Suprapubic skin (tissue), 4 donors: ENCODE results near the gene ZBTB16. TPM values are rescaled to one million over a fixed set of nuclear protein-coding genes. Genes with fewer than 3 reads are reported as not detected.

Experiments used
- DNase-seq, 2 donors: peaks; one replicate each; pipeline ENCODE4 v3.0.0-alpha.2; 2019; ENCODE audit warnings: low spot score in 2 of 2
- H3K27ac ChIP-seq: fragments of 200-600 bp; sonication (generic); one replicate; pipeline ENCODE4 v1.5.1; 2019
- H3K27me3 ChIP-seq: fragments of 200-600 bp; sonication (generic); one replicate; pipeline ENCODE4 v1.5.1; 2019
- H3K36me3 ChIP-seq: fragments of 200-600 bp; sonication (generic); one replicate; pipeline ENCODE4 v1.5.1; 2019
- H3K4me1 ChIP-seq: fragments of 200-600 bp; sonication (generic); one replicate; pipeline ENCODE4 v1.5.1; 2019
- H3K4me3 ChIP-seq: fragments of 200-600 bp; sonication (generic); one replicate; pipeline ENCODE4 v1.5.1; 2019; ENCODE audit warnings: mild to moderate bottlenecking
- H3K9me3 ChIP-seq: fragments of 200-600 bp; sonication (generic); one replicate; pipeline ENCODE4 v1.5.1; 2019
- EP300 ChIP-seq: sonication (generic); formaldehyde crosslinking; IDR thresholded peaks from one replicate; pipeline ENCODE4 v1.6.1; 2017; ENCODE audit warnings: antibody characterized with exemption
- POLR2A ChIP-seq, 2 donors: fragments of 450-650 bp; IDR thresholded peaks; one replicate each; pipeline ENCODE4 v1.6.1; 2017; ENCODE audit warnings: antibody characterized with exemption in 2 of 2, mild to moderate bottlenecking in 2 of 2, moderate library complexity in 2 of 2
- POLR2AphosphoS5 ChIP-seq, 3 donors: sonication (generic); formaldehyde crosslinking; IDR thresholded peaks; one replicate each; pipeline ENCODE4 v1.6.1; 2017; ENCODE audit warnings: antibody characterized with exemption in 3 of 3
- WGBS: methylation state at CpG from one replicate; pipeline ENCODE4 v1.1.5; 2018; 5-methylcytosine and 5-hydroxymethylcytosine counted together
- total RNA-seq, 4 donors: library from RNA; depleted of rRNA; stranded (reverse); fragments of >200 nt; gene quantifications; one replicate each; pipeline ENCODE4 v1.1.0, GENCODE V29; 2016
- TF ChIP-seq, protein P1 (sequence below), 2 donors: fragments of 200-600 bp in 1 of 2; fragments of 450-650 bp in 1 of 2; sonication (generic) in 1 of 2; IDR thresholded peaks; one replicate each; pipeline ENCODE4 v1.5.1; 2016 to 2019; ENCODE audit warnings: antibody characterized with exemption in 2 of 2, mild to moderate bottlenecking in 1 of 2, moderate library complexity in 1 of 2

Gene ZBTB16
- total RNA-seq, 4 donors from 2014 or later = 142 to 474 (median 232) TPM

DNA sequence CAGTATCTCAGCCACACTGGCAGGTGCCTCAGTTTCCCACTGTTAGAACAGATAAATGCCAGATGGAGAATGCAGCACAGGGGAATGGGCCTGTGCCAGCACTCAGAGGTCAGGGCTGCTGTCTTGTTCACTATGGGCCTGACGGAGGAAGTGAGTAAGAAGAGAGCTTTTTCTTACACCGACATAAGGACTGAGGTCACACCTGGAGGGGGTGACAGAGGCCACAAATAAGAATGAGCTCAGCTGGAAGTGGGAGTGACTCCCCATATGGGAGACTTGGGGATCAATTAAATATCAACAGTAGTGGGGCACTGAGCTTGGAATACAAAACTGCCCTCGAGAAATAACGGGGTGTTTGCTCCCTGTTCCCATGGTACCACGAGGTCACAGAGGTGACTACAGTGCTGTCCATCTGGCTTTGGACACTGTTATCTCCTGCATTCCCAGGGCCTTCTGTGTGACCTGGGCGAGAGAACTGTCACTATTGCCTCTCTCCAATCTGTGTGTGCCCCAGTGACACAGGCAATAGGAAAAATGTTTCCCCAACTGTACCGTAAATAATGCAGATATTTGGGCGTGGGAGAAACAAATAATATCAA is 142.6 kb downstream of the ZBTB16 start:
- Histone ChIP-seq H3K36me3 (peaks cover 32% of the 10 kb centered on the region), H3K27me3 (no peaks in the 10 kb centered on the region), H3K9me3 (no peaks in the 10 kb centered on the region), H3K27ac (no peak overlapping the region), H3K4me3 (no peak overlapping the region), H3K4me1 (peaks cover 36% of the 10 kb centered on the region)
- 81% methylated on average over 8 of the region's 8 CpGs for WGBS
- TF ChIP-seq, protein P1, sequence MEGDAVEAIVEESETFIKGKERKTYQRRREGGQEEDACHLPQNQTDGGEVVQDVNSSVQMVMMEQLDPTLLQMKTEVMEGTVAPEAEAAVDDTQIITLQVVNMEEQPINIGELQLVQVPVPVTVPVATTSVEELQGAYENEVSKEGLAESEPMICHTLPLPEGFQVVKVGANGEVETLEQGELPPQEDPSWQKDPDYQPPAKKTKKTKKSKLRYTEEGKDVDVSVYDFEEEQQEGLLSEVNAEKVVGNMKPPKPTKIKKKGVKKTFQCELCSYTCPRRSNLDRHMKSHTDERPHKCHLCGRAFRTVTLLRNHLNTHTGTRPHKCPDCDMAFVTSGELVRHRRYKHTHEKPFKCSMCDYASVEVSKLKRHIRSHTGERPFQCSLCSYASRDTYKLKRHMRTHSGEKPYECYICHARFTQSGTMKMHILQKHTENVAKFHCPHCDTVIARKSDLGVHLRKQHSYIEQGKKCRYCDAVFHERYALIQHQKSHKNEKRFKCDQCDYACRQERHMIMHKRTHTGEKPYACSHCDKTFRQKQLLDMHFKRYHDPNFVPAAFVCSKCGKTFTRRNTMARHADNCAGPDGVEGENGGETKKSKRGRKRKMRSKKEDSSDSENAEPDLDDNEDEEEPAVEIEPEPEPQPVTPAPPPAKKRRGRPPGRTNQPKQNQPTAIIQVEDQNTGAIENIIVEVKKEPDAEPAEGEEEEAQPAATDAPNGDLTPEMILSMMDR (IDR thresholded peaks at IDR 0.05) = no peak
- TF ChIP-seq POLR2AphosphoS5 (IDR thresholded peaks at IDR 0.05) (no peak), POLR2A (IDR thresholded peaks at IDR 0.05) (no peak), EP300 (no peak)
- no peak for DNase-seq

DNA sequence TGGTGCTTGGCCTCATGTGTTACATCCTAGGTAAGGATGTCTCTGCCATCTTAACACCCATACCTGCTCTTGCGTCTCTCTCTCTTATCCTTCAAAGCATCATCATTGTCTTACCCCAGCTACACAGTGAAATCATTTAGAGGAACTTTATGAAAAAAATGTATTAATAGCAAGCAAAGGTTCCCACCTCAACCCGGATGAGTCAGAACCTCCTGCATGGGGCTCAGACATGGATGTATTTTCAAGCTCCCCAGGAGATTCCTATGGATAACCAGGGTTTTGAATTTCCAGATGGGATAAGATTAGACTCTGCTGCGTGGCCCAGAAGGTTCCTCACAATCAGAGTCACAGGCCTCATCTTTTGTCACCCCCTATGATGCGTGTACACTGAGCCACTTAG is 147.6 kb downstream of the ZBTB16 start:
- peaks cover 62% of the 10 kb centered on the region for H3K36me3 ChIP-seq
- no peaks in the 10 kb centered on the region for H3K27me3 ChIP-seq
- no peaks in the 10 kb centered on the region for H3K9me3 ChIP-seq
- no peak overlapping the region for H3K27ac ChIP-seq
- peaks cover 4% of the 10 kb centered on the region for H3K4me1 ChIP-seq
- no peak overlapping the region for H3K4me3 ChIP-seq
- 82% methylated on average over 4 of the region's 4 CpGs for WGBS
- no peak for TF ChIP-seq EP300
- TF ChIP-seq POLR2AphosphoS5 (IDR thresholded peaks at IDR 0.05) = no peak
- TF ChIP-seq POLR2A (IDR thresholded peaks at IDR 0.05) = no peak
- DNase-seq = no peak

DNA sequence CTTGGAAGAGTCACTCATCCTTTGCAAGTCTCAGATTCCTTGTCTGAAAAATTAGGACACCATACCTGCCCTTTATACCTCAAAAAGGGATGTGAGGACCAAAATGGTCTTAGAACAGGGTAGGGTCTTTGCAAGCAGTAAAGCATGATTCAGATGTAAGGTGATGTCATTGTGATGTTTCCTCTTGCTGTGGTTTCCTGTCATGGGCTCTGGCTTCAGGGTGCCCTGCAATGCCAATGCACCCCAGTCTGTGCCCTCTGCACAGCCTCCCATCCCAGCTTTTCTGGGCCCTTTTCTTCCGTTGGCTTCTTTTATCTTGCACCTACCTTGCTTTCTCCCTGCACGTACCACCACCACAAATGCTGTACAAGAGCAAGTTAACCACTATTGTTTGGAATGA is 148.9 kb downstream of the ZBTB16 start:
- TF ChIP-seq POLR2A (IDR thresholded peaks at IDR 0.05) = no peak
- TF ChIP-seq, protein P1 (IDR thresholded peaks at IDR 0.05) = no peak
- H3K4me3 ChIP-seq = no peak overlapping the region
- peaks cover 71% of the 10 kb centered on the region for H3K36me3 ChIP-seq
- H3K27ac ChIP-seq = no peak overlapping the region
- no peaks in the 10 kb centered on the region for H3K27me3 ChIP-seq
- H3K9me3 ChIP-seq = no peaks in the 10 kb centered on the region
- 86% methylated on average over 2 of the region's 2 CpGs for WGBS
- peaks cover 4% of the 10 kb centered on the region for H3K4me1 ChIP-seq
- no peak for DNase-seq

DNA sequence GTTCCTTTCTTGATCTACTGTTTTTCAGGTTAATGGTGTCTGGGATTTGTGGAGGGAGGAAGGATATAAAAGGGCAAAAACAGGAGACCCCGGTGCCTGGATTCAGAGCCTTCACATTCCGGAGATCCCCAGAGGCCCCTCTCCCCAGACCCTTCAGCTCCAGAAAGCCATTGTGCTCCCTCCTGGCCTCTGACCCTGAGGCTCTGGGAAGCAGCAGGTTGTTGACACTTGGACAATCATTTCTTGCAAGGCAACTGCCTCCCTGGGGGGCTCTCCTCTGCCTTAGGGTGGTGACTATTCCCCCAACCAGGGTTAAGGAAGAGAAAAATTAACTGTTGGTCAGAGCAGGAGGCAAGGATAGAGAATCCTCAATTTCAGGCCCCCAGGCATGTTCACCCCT is 149.8 kb downstream of the ZBTB16 start:
- Histone ChIP-seq H3K4me3 (no peak overlapping the region), H3K9me3 (no peaks in the 10 kb centered on the region), H3K27me3 (no peaks in the 10 kb centered on the region), H3K4me1 (peaks cover 4% of the 10 kb centered on the region), H3K27ac (no peak overlapping the region), H3K36me3 (peaks cover 68% of the 10 kb centered on the region)
- no peak for DNase-seq
- no peak for TF ChIP-seq POLR2AphosphoS5 (IDR thresholded peaks at IDR 0.05)
- no peak for TF ChIP-seq EP300
- TF ChIP-seq POLR2A (IDR thresholded peaks at IDR 0.05) = no peak
- TF ChIP-seq, protein P1 (IDR thresholded peaks at IDR 0.05) = no peak
- 81% methylated on average over 2 of the region's 2 CpGs for WGBS

DNA sequence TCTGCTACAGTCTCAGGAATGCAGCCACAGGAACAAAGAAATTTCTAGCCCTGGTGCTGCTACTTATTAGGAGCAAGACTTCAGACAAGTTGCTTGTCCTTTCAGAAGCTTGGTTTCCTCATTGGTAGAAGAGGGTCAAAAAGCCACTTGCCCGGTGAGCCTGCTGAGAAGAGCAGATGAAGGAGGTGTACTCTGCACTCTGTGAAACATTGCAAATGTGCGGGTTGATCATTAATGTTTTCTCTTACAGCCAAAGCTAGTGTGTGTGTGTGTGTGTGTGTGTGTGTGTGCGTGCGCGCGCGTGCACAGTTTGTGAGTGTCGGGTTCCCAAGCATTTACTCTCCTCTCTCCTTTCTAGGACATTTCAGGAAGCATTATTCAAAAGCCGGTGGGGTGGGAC is 150.4 kb downstream of the ZBTB16 start:
- Histone ChIP-seq H3K36me3 (peaks cover 62% of the 10 kb centered on the region), H3K4me1 (peaks cover 4% of the 10 kb centered on the region), H3K27me3 (no peaks in the 10 kb centered on the region), H3K9me3 (no peaks in the 10 kb centered on the region), H3K27ac (no peak overlapping the region), H3K4me3 (no peak overlapping the region)
- TF ChIP-seq POLR2A (IDR thresholded peaks at IDR 0.05) = no peak
- TF ChIP-seq POLR2AphosphoS5 (IDR thresholded peaks at IDR 0.05) = no peak
- TF ChIP-seq, protein P1 (IDR thresholded peaks at IDR 0.05) = no peak
- no peak for TF ChIP-seq EP300
- no peak for DNase-seq
- whole genome bisulfite sequencing = 88% methylated on average over 9 of the region's 9 CpGs
